ENCODE data around the gene ZNF524. TPM values are rescaled to one million over a fixed set of nuclear protein-coding genes. Genes with fewer than 3 reads are reported as not detected.

Gene ZNF524
- polyA plus RNA-seq, 1 experiment: 7.8 TPM

DNA sequence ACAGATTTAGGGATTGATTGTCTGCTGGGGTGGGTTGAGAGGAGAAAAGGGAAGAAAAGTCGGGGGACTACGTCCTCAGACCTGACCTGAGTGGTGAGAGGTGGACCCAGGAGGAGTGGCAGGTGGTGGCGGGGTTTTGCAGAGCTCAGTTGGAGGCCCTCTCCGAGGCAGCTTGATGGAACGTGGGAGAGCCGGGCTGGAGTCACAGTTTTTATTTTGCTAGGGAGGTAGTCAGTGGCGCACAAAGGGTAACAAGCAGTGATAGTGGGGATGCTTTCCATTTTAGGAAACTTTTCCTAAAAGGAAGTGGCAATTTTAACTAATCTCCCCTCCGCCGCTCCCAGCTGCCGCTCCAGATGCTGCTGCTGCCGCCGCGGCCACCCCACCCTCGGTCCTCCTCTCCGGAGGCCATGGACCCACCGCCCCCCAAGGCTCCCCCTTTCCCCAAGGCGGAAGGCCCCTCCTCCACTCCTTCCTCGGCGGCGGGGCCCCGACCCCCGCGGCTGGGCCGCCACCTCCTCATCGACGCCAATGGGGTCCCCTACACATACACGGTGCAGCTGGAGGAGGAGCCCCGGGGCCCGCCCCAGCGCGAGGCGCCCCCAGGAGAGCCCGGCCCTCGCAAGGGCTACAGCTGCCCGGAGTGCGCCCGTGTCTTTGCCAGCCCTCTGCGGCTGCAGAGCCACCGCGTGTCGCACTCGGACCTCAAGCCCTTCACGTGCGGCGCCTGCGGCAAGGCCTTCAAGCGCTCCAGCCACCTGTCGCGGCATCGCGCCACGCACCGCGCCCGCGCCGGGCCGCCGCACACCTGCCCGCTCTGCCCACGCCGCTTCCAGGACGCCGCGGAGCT lies 42.3 kb downstream of the ZNF524 start:
- Histone ChIP-seq H3K4me3 (ENCODE audit: low read depth, low read length) (peak overlapping the region; percentile 75), H3K36me3 (ENCODE audit: control insufficient read depth, insufficient read depth, low read length) (peaks cover 5% of the 10 kb centered on the region), H3K27me3 (ENCODE audit: control insufficient read depth, insufficient read depth, low read length) (no peaks in the 10 kb centered on the region)
- ChIA-PET POLR2A (no interaction called here), CTCF (interaction anchor here (0.9 to 2.7 kb wide), 4 partner anchors 10 to 36 kb away, joined by 3 to 11 read pairs (median 6); partner anchors contain the start of gene U2AF2)
- TF ChIP-seq CTCF (IDR thresholded peaks at IDR 0.05; ENCODE audit: insufficient read depth, low read depth, low read length): no peak
- no peak for DNase-seq (ENCODE audit: low read depth)

DNA sequence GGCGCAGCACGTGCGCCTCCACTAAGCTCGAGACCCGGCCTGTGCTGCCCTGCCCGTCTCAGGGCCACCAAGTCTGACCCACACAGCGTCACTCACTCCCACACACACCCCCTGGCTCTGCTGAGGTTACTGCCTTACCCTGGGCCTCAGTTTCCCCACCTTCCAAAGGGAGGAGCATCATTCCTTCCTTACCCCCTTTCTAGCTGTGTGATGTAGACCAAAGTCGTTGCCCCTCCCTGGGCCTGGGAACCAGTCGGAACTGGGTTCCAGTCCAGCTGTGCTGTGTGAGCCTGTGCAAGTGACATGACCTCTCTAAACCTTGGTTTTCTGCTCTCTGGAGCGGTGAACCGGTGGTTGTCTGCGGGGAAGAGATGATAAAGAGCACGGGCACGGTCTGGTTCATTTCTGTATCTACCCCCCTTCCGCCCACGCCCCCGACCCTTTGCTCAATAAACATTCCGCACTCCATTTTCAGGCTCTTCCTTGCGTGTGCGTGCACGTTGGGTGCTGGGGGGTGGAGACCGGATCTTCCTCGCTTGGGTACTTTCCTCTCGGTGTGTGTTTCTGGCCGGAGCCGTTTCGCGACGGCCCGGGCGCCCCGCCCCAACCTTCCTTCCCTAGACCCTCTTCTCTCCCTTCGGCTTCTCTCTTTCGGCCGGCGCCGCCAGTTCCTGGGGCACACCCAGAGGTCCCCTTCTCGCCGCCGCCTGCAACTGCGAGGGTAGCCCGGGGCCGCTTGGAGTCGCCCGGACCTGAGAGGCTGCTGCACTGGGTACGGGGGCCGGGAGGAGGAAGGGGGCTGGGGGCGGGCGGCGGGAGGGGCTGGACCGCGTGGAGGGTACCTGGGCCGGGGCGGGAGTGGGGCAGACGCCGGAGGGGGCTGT lies 43.2 kb downstream of the ZNF524 start, which contains the start of gene ZNF581:
TSS of gene ZNF581 (plus strand) at position 647 of the 884 bp plus-strand sequence. CDS start 923 bp downstream, outside the sequence.
- Histone ChIP-seq H3K4me3 (ENCODE audit: low read depth, low read length) (peak within 1 kb of the TSS; percentile 75), H3K36me3 (ENCODE audit: control insufficient read depth, insufficient read depth, low read length) (peaks cover 5% of the 10 kb centered on the region), H3K27me3 (ENCODE audit: control insufficient read depth, insufficient read depth, low read length) (no peaks in the 10 kb centered on the region)
- DNase-seq (ENCODE audit: low read depth): no peak
- ChIA-PET CTCF (interaction anchor here (1.2 to 2.7 kb wide), 3 partner anchors 10 to 11 kb away, joined by 3 to 11 read pairs (median 9); partner anchors contain the start of gene U2AF2), POLR2A (no interaction called here)
- TF ChIP-seq CTCF (IDR thresholded peaks at IDR 0.05; ENCODE audit: insufficient read depth, low read depth, low read length): no peak

DNA sequence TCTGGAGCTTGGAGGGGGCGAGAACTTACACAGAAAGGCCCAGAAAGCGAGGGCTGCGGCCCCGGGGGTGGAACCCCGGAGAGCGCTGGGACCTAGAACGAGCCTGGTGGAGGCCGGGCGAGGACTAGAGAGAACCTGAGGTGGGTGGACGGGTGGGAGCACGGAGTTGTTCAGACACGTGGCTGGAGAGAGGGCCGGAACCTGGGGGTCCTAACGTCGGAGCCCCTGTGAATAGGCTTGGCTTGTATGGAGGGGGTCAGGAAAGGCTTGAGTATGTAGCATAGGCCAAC lies 43.7 kb downstream of the ZNF524 start:
- ChIA-PET CTCF (interaction anchor here (2.7 kb wide), 1 partner anchor 11 kb away, joined by 9 read pairs; no protein-coding TSS in a partner anchor), POLR2A (no interaction called here)
- no peak for TF ChIP-seq CTCF (IDR thresholded peaks at IDR 0.05; ENCODE audit: insufficient read depth, low read depth, low read length)
- Histone ChIP-seq H3K27me3 (ENCODE audit: control insufficient read depth, insufficient read depth, low read length) (no peaks in the 10 kb centered on the region), H3K4me3 (ENCODE audit: low read depth, low read length) (peak overlapping the region; percentile 75), H3K36me3 (ENCODE audit: control insufficient read depth, insufficient read depth, low read length) (peaks cover 5% of the 10 kb centered on the region)
- DNase-seq (ENCODE audit: low read depth): no peak

GRCh38 chr19:55644191-55644833 lies 44.2 kb downstream of the ZNF524 start:
- ChIA-PET POLR2A (no interaction called here), CTCF (interaction anchor here (1.9 to 2.7 kb wide), 2 partner anchors 10 to 12 kb away, joined by 7 to 9 read pairs; no protein-coding TSS in a partner anchor)
- no peak for TF ChIP-seq CTCF (IDR thresholded peaks at IDR 0.05; ENCODE audit: insufficient read depth, low read depth, low read length)

More at GRCh38 chr19:55644191-55644833, 44.2 kb downstream of the ZNF524 start:
- Histone ChIP-seq H3K27me3 (ENCODE audit: control insufficient read depth, insufficient read depth, low read length) (no peaks in the 10 kb centered on the region), H3K4me3 (ENCODE audit: low read depth, low read length) (peak overlapping the region; percentile 75), H3K36me3 (ENCODE audit: control insufficient read depth, insufficient read depth, low read length) (peaks cover 5% of the 10 kb centered on the region)
- DNase-seq (ENCODE audit: low read depth): no peak
